Smooth muscle cell (in vitro differentiated cells): ENCODE results near the gene SPSB1. TPM values are rescaled to one million over a fixed set of nuclear protein-coding genes. Genes with fewer than 3 reads are reported as not detected.

Experiments used
- DNase-seq: peaks from one replicate; lab custom pipeline; 2025; ENCODE audit not compliant: unreplicated experiment; lab: John Stamatoyannopoulos, UW
- H2AFZ ChIP-seq: fragments of 200-600 bp; sonication (generic); 2 replicates; pipeline ENCODE4 v1.6.0; 2016; ENCODE audit warnings: antibody characterized with exemption, low read depth, mild to moderate bottlenecking
- H3F3A ChIP-seq: fragments of 200-600 bp; sonication (generic); 2 replicates; pipeline ENCODE4 v1.6.0; 2017; ENCODE audit warnings: antibody characterized with exemption, low read depth
- H3K27ac ChIP-seq: fragments of 200-600 bp; sonication (generic); 2 replicates; pipeline ENCODE4 v1.5.1; 2016; ENCODE audit warnings: low read depth, mild to moderate bottlenecking
- H3K27me3 ChIP-seq: fragments of 200-600 bp; sonication (generic); 2 replicates; pipeline ENCODE4 v1.6.1; 2016; ENCODE audit warnings: low read depth, mild to moderate bottlenecking
- H3K36me3 ChIP-seq: fragments of 200-600 bp; sonication (generic); 2 replicates; pipeline ENCODE4 v1.5.1; 2016; ENCODE audit warnings: low read depth
- H3K4me1 ChIP-seq: fragments of 200-600 bp; sonication (generic); 2 replicates; pipeline ENCODE4 v1.5.1; 2016; ENCODE audit warnings: low read depth
- H3K4me2 ChIP-seq: fragments of 200-600 bp; sonication (generic); 2 replicates; pipeline ENCODE4 v1.6.0; 2016; ENCODE audit warnings: mild to moderate bottlenecking
- H3K4me3 ChIP-seq: fragments of 200-600 bp; sonication (generic); 2 replicates; pipeline ENCODE4 v1.5.1; 2016; ENCODE audit warnings: mild to moderate bottlenecking
- H3K79me2 ChIP-seq: fragments of 200-600 bp; sonication (generic); 2 replicates; pipeline ENCODE4 v1.6.0; 2016; ENCODE audit warnings: low read depth, mild to moderate bottlenecking
- H3K9ac ChIP-seq: fragments of 200-600 bp; sonication (generic); 2 replicates; pipeline ENCODE4 v1.6.0; 2016; ENCODE audit warnings: low read depth
- H3K9me3 ChIP-seq: fragments of 200-600 bp; sonication (generic); replicated peaks from 2 replicates; pipeline ENCODE4 v1.5.1; 2016; ENCODE audit warnings: low read depth
- H4K20me1 ChIP-seq: fragments of 200-600 bp; sonication (generic); 2 replicates; pipeline ENCODE4 v1.6.0; 2016; ENCODE audit warnings: low read depth
- WGBS: methylation state at CpG from one replicate; pipeline ENCODE4 v1.1.7; 2016; ENCODE audit warnings: low lambda C conversion rate; 5-methylcytosine and 5-hydroxymethylcytosine counted together
- polyA plus RNA-seq: library from polyadenylated mRNA; unstranded; fragments of >200 nt; fragmentation: Nextera tagmentation; extraction: Ambion mirVana; gene quantifications from 2 replicates; pipeline ENCODE4 v1.2.1, GENCODE V29; 2016
- total RNA-seq: library from RNA; depleted of rRNA; stranded (reverse); fragments of >200 nt; gene quantifications from 2 replicates; pipeline ENCODE4 v1.2.3, GENCODE V29; 2014
- TF ChIP-seq, protein P1 (sequence below): fragments of 200-600 bp; sonication (generic); IDR thresholded peaks from 2 replicates; pipeline ENCODE4 v1.5.1; 2017; ENCODE audit warnings: borderline replicate concordance, mild to moderate bottlenecking, antibody characterized with exemption; ENCODE audit not compliant: insufficient read depth, poor library complexity, severe bottlenecking

SPSB1 gene
- total and polyA plus RNA-seq, 2 experiments from 2014 or later = 27.6 to 37.0 TPM

DNA sequence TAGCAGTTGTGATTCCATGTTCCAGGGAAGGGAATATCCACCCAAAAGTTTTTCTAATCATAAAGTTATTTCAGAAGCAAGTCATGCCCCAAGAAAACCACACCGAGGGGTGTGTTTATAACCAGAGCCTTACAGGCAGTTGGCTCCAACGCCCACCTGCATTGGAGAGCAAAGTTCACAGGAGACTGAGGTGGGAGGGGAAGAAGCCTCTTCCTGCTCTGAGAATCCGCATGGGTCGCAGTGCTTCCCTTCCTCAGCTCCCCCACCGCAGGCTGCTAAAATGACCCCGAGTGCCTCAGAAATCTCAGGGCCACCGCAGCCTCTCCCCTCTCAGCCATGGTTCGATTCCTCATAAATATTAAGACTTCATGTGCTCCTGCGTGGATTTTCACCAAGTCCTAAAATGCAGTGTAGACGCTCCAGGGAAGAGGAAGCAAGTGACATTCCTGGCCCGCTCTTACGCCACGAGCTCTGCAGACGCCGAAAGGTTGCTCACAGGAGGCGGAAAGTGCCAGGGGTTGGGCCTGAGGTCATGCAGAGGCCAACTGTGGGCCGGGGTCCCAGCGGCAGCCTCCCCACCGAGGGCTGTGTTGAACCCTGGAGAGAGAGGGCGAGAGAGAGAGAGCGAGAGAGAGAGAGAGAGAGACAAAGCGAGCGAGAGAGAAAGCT lies 13.4 kb upstream of the SPSB1 start:
- no peak for DNase-seq
- Histone ChIP-seq H3K27ac (peak overlapping the region; percentile 31), H3K27me3 (no peaks in the 10 kb centered on the region), H3K79me2 (no peaks in the 10 kb centered on the region), H4K20me1 (no peaks in the 10 kb centered on the region), H3K36me3 (no peaks in the 10 kb centered on the region), H3K9ac (no peak overlapping the region), H3K4me1 (peaks cover 37% of the 10 kb centered on the region), H3F3A (no peaks in the 10 kb centered on the region), H3K9me3 (no peaks in the 10 kb centered on the region), H3K4me3 (no peak overlapping the region), H3K4me2 (peak overlapping the region; percentile 25), H2AFZ (peak overlapping the region; percentile 24)
- TF ChIP-seq, protein P1, sequence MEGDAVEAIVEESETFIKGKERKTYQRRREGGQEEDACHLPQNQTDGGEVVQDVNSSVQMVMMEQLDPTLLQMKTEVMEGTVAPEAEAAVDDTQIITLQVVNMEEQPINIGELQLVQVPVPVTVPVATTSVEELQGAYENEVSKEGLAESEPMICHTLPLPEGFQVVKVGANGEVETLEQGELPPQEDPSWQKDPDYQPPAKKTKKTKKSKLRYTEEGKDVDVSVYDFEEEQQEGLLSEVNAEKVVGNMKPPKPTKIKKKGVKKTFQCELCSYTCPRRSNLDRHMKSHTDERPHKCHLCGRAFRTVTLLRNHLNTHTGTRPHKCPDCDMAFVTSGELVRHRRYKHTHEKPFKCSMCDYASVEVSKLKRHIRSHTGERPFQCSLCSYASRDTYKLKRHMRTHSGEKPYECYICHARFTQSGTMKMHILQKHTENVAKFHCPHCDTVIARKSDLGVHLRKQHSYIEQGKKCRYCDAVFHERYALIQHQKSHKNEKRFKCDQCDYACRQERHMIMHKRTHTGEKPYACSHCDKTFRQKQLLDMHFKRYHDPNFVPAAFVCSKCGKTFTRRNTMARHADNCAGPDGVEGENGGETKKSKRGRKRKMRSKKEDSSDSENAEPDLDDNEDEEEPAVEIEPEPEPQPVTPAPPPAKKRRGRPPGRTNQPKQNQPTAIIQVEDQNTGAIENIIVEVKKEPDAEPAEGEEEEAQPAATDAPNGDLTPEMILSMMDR = no peak
- WGBS = 66% methylated on average over 23 of the region's 23 CpGs

DNA sequence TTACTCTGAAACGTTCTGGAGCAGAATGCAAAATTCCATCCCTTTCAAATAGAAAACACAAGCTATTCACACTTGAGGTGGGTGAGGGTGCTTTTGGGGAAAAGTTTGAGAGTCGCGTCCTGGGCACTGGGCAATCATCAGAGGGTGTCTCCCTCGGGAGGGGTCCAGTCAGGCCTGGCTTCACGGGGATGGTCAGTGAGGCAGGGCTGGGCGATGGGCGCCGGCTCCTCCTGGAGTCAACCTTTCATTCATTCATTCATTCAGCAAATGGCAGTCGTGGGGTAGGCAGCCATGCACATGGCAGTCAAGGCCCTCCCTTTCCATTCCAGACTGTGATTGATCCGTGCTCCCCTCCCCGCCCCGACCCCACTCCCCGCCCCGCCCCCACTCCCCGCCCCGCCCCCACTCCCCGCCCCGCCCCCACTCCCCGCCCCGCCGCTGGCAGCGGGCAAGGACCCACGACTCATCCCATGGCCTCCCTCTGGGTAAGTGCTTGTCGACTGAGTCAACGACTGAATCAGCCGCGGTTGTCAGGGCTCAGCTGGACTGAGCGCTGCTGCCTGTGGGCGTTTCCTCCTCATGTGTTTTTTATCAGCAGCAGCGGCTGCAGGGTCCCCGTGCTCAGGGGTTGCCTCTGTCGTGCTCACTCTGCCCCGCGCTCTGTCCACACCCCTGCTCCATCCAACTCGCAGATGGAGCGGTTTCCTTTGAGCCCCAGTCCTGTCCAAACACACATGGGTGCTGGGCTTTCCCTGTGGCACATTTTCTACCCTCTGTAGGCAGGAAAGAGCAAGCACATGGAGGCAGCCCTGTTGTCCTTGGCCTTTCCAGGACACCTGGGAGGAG lies 12.5 kb upstream of the SPSB1 start:
- peak; percentile 44 for DNase-seq
- H3K27ac ChIP-seq = peak overlapping the region; percentile 59
- H3K4me1 ChIP-seq = peaks cover 34% of the 10 kb centered on the region
- TF ChIP-seq, protein P1 = no peak
- no peaks in the 10 kb centered on the region for H3K36me3 ChIP-seq
- H2AFZ ChIP-seq = no peak overlapping the region
- H4K20me1 ChIP-seq = no peaks in the 10 kb centered on the region
- no peaks in the 10 kb centered on the region for H3K9me3 ChIP-seq
- WGBS = 31% methylated on average over 26 of the region's 36 CpGs
- peak overlapping the region; percentile 82 for H3K4me2 ChIP-seq
- no peak overlapping the region for H3K4me3 ChIP-seq
- H3F3A ChIP-seq = no peaks in the 10 kb centered on the region
- no peaks in the 10 kb centered on the region for H3K27me3 ChIP-seq
- no peaks in the 10 kb centered on the region for H3K79me2 ChIP-seq
- no peak overlapping the region for H3K9ac ChIP-seq

DNA sequence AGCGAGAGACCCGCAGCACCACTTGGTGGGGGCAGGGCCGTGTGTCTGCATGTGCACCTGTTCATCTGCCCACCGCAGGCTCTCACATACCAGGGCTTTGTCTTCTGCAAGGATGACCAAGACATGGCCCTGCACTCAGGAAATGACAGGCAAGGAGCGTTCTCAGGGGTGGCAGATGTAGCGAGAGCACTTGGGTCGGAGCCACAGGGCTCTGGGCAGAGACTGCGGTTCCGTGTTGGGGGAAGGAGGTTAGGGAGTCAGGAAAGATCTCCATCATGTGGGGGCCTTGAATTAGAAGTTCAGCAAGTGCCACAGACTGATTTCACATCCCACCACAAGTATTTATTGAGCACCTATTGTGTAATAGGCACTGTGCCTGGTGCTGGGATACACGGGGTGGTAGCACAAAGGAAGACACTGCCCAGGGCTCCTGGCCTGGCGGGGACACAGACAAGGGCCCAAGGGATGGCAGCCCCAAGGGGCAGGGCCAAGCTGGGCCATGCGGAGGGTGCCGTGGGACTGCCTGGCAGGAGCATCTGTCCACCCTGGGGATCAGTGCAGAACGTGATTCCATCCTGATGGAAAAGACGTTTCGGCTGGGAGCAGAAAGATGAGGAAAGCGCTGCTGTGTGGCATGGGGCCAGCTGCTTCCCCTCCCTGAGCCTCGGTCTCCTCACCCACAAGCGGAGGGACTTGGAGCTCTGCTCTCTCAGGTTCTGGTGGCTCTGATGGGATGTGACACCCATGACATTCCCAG lies 11.4 kb upstream of the SPSB1 start:
- Histone ChIP-seq H3K4me3 (no peak overlapping the region), H3K9ac (no peak overlapping the region), H3K36me3 (no peaks in the 10 kb centered on the region), H3K4me2 (peak overlapping the region; percentile 82), H4K20me1 (no peaks in the 10 kb centered on the region), H3K9me3 (no peaks in the 10 kb centered on the region), H2AFZ (no peak overlapping the region), H3K79me2 (no peaks in the 10 kb centered on the region), H3K27me3 (no peaks in the 10 kb centered on the region), H3K27ac (peak overlapping the region; percentile 59), H3F3A (no peaks in the 10 kb centered on the region), H3K4me1 (peaks cover 26% of the 10 kb centered on the region)
- WGBS = 81% methylated on average over 19 of the region's 19 CpGs
- no peak for DNase-seq
- TF ChIP-seq, protein P1 = no peak
